Gastrocnemius medialis (tissue), 4 donors: ENCODE measurements around the gene ECE1.

ENCODE experiments used
- POLR2A ChIP-seq, 2 donors: fragments of 450-650 bp; IDR thresholded peaks; one replicate each; pipeline ENCODE4 v1.6.1; 2017; ENCODE audit warnings: antibody characterized with exemption in 2 of 2, mild to moderate bottlenecking in 2 of 2, moderate library complexity in 2 of 2
- TF ChIP-seq, protein P1 (sequence below), 5 experiments: fragments of 450-650 bp in 3 of 5; fragments of 200-600 bp in 2 of 5; sonication (generic) in 2 of 5; IDR thresholded peaks in 4 of 5; conservative IDR thresholded peaks in 1 of 5; 1 replicate in 4 of 5; 2 replicates in 1 of 5; pipeline ENCODE4 v1.5.1; 2016 to 2019; ENCODE audit warnings: antibody characterized with exemption in 5 of 5, mild to moderate bottlenecking in 3 of 5, moderate library complexity in 3 of 5

DNA sequence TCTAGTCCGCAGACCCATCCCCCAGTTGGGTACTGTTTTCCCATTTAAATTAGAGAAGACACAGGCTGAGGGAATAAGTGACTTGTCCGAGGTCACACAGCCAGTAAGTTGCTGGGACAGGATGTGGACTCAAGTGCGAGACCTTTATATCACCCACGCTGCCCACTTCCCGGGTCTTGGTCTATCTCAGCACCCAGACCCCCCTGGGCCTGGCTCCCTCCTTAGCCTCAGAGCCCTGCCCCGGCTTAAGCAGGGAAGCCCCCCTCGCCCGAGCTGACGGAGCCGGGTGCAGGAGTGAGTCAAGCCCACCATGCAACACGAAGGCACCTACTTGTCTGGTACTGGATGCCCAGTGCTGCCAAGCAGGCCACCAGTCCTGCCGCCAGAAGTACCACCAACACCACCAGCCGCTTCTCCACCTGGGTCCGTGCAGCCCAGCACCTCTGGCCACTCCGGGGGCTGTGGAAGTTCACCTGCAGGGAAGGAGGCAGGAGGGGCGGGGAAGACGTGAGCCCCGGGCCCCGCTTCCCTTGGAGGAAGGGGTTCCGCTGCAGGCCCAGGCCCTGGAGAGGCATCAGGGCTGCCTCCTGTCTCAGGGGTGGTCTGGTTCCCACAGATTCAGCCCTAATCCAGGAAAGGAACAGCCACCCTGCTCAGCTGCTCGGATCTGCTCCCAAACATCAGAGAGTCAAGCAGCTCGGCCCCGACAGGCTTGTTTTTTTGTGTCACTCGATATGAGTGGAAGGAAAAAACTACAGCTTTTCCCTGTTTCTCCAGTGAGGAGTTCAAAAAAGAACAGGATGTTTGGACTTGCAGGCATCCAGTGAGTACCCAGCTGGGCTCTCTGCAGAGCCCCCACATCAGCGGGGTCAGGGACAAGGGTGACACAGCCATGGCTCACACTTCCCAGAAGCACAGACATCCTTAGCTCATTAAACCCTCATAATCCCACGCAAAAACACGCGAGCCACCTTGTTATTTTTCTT lies 11.1 kb downstream of the ECE1 start:
- TF ChIP-seq, protein P1, sequence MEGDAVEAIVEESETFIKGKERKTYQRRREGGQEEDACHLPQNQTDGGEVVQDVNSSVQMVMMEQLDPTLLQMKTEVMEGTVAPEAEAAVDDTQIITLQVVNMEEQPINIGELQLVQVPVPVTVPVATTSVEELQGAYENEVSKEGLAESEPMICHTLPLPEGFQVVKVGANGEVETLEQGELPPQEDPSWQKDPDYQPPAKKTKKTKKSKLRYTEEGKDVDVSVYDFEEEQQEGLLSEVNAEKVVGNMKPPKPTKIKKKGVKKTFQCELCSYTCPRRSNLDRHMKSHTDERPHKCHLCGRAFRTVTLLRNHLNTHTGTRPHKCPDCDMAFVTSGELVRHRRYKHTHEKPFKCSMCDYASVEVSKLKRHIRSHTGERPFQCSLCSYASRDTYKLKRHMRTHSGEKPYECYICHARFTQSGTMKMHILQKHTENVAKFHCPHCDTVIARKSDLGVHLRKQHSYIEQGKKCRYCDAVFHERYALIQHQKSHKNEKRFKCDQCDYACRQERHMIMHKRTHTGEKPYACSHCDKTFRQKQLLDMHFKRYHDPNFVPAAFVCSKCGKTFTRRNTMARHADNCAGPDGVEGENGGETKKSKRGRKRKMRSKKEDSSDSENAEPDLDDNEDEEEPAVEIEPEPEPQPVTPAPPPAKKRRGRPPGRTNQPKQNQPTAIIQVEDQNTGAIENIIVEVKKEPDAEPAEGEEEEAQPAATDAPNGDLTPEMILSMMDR (IDR thresholded peaks at IDR 0.05 in 4 of 5, conservative IDR thresholded peaks at IDR 0.05 in 1 of 5) = no peak
- no peak for TF ChIP-seq POLR2A (IDR thresholded peaks at IDR 0.05)
